ENCODE results near the gene MROH2A.
A peak's percentile ranks its signal among the peaks of the same experiment; 100 is the strongest.

Gene MROH2A

GRCh38 chr2:233852056-233852455 is 73.9 kb downstream of the MROH2A start:
- Histone ChIP-seq H3K4me1 (peaks cover 7% of the 10 kb centered on the region), H2AFZ (no peak overlapping the region), H3K36me3 (ENCODE audit: control insufficient read depth, insufficient read depth, low read length) (no peaks in the 10 kb centered on the region), H3K9ac (no peak overlapping the region), H3K27ac (no peak overlapping the region), H3K79me2 (no peaks in the 10 kb centered on the region), H3K9me3 (ENCODE audit: control insufficient read depth, low read length) (no peaks in the 10 kb centered on the region), H3K4me2 (ENCODE audit: low read length) (no peak overlapping the region), H3K27me3 (ENCODE audit: control insufficient read depth, insufficient read depth, low read length) (no peaks in the 10 kb centered on the region), H3K4me3 (ENCODE audit: low read depth, low read length) (no peak overlapping the region)
- TF ChIP-seq CTCF (IDR thresholded peaks at IDR 0.05), result no peak

GRCh38 chr2:233853353-233853752 is 75.2 kb downstream of the MROH2A start:
- Histone ChIP-seq H3K9ac (no peak overlapping the region), H3K4me2 (ENCODE audit: low read length) (no peak overlapping the region), H2AFZ (peak overlapping the region; percentile 84), H3K27ac (no peak overlapping the region), H3K9me3 (ENCODE audit: control insufficient read depth, low read length) (no peaks in the 10 kb centered on the region), H3K36me3 (ENCODE audit: control insufficient read depth, insufficient read depth, low read length) (no peaks in the 10 kb centered on the region), H3K4me3 (ENCODE audit: low read depth, low read length) (no peak overlapping the region), H3K27me3 (ENCODE audit: control insufficient read depth, insufficient read depth, low read length) (no peaks in the 10 kb centered on the region), H3K79me2 (no peaks in the 10 kb centered on the region), H3K4me1 (peaks cover 7% of the 10 kb centered on the region)
- no peak for TF ChIP-seq CTCF (IDR thresholded peaks at IDR 0.05)

GRCh38 chr2:233853883-233854240 is 75.7 kb downstream of the MROH2A start:
- TF ChIP-seq CTCF (IDR thresholded peaks at IDR 0.05), result no peak
- Histone ChIP-seq H3K4me1 (peaks cover 7% of the 10 kb centered on the region), H3K79me2 (no peaks in the 10 kb centered on the region), H3K36me3 (ENCODE audit: control insufficient read depth, insufficient read depth, low read length) (no peaks in the 10 kb centered on the region), H2AFZ (peak overlapping the region; percentile 84), H3K4me2 (ENCODE audit: low read length) (peak overlapping the region; percentile 84), H3K27me3 (ENCODE audit: control insufficient read depth, insufficient read depth, low read length) (no peaks in the 10 kb centered on the region), H3K9me3 (ENCODE audit: control insufficient read depth, low read length) (no peaks in the 10 kb centered on the region), H3K27ac (no peak overlapping the region), H3K4me3 (ENCODE audit: low read depth, low read length) (peak overlapping the region; percentile 80), H3K9ac (no peak overlapping the region)

- no peak for TF ChIP-seq CTCF (IDR thresholded peaks at IDR 0.05)
- peaks cover 7% of the 10 kb centered on the region for H3K4me1 ChIP-seq
- H3K4me3 ChIP-seq (ENCODE audit: low read depth, low read length), result peak within 1 kb of the TSS; percentile 80
- H3K9ac ChIP-seq, result no peak within 1 kb of the TSS
- H3K36me3 ChIP-seq (ENCODE audit: control insufficient read depth, insufficient read depth, low read length), result no peaks in the 10 kb centered on the region
- no peaks in the 10 kb centered on the region for H3K9me3 ChIP-seq (ENCODE audit: control insufficient read depth, low read length)
- H3K27me3 ChIP-seq (ENCODE audit: control insufficient read depth, insufficient read depth, low read length), result no peaks in the 10 kb centered on the region
- no peak within 1 kb of the TSS for H3K27ac ChIP-seq
- no peaks in the 10 kb centered on the region for H3K79me2 ChIP-seq
- peak within 1 kb of the TSS; percentile 84 for H2AFZ ChIP-seq
- H3K4me2 ChIP-seq (ENCODE audit: low read length), result peak within 1 kb of the TSS; percentile 84
These were observed 76.3 kb downstream of the MROH2A start, which contains the start of gene HJURP for GRCh38 chr2:233854241-233854981. TSS of gene HJURP (minus strand) at chr2:233854535. CDS start at chr2:233854500, 35 bp downstream.

- H3K27ac ChIP-seq, result no peak overlapping the region
- H3K4me3 ChIP-seq (ENCODE audit: low read depth, low read length), result no peak overlapping the region
- H3K9ac ChIP-seq, result no peak overlapping the region
- H3K4me1 ChIP-seq, result peaks cover 7% of the 10 kb centered on the region
- no peaks in the 10 kb centered on the region for H3K36me3 ChIP-seq (ENCODE audit: control insufficient read depth, insufficient read depth, low read length)
- no peaks in the 10 kb centered on the region for H3K9me3 ChIP-seq (ENCODE audit: control insufficient read depth, low read length)
- no peaks in the 10 kb centered on the region for H3K79me2 ChIP-seq
- peak overlapping the region; percentile 84 for H2AFZ ChIP-seq
- no peak for TF ChIP-seq CTCF (IDR thresholded peaks at IDR 0.05)
- H3K27me3 ChIP-seq (ENCODE audit: control insufficient read depth, insufficient read depth, low read length), result no peaks in the 10 kb centered on the region
- no peak overlapping the region for H3K4me2 ChIP-seq (ENCODE audit: low read length)
These were observed 77.2 kb downstream of the MROH2A start for GRCh38 chr2:233855345-233855744.
